Epithelial cell of prostate (primary cell): ENCODE results near the gene OR4M1.
"Not testable (repeated sequence)": the region's sequence is repeated elsewhere in the genome, so short reads cannot be mapped to it uniquely, and the experiment has no call there.

ENCODE experiments used
- DNase-seq: peaks from one replicate; pipeline ENCODE4 v3.0.0-alpha.2; 2011; ENCODE audit warnings: low read depth, low spot score
- H3K27ac ChIP-seq: fragments of 450-650 bp; 2 replicates; pipeline ENCODE4 v1.5.1; 2017; ENCODE audit warnings: mild to moderate bottlenecking

The OR4M1 gene

DNA sequence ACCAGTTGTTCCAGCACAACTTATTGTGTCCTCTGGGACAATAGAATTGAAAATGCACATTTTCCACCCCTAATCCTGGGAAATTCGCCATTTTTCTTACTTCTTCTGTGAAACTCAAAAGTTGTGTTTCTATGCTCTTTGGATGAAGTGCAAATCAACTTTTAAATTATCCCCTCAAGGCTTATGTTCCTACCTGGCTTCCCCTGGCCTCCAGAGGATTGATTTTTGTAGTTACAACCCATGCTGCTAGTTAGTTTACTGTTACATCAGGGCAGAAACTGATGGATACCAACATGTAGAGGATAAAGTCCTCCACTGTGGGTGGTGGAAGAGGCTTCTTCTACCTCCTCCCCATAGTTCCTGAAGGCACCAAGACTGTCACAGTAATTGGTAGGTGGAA is at the start of gene OR4M1:
Gene OR4M1, plus strand, starts transcription at position 301 of the 400 bp plus-strand sequence. CDS start 6,819 bp downstream, outside the sequence.
- H3K27ac ChIP-seq, DNase-seq: not testable (repeated sequence)

GRCh38 chr14:19729359-19729758 is 43.9 kb upstream of the OR4M1 start:
- H3K27ac ChIP-seq: no peak overlapping the region
- DNase-seq: no peak

- H3K27ac ChIP-seq: no peak overlapping the region
- no peak for DNase-seq
Observed at GRCh38 chr14:19729763-19730162, 43.5 kb upstream of the OR4M1 start.

DNA sequence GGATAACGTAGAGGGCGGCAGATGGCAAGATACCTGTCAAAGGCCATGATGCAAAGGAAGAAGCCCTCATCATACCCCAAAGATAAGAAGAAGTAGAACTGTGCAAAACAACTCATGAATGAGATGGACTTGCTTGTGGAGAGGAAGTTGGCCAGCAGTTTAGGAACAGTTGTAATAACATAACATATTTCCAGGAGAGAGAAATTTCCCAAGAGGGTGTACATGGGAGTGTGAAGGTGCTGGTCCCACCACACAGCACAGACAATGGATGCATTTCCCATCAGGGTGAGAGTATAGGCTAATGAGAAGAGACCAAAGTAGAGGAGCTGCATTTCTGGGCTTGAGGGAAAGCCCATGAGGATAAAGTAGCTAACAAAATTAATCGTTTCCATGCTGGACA is 39.4 kb upstream of the OR4M1 start:
- DNase-seq, H3K27ac ChIP-seq: not testable (repeated sequence)

GRCh38 chr14:19743256-19743655 is 30.0 kb upstream of the OR4M1 start, which contains the start of gene OR4Q3:
OR4Q3 (plus strand) TSS chr14:19743571.
- H3K27ac ChIP-seq: no peak within 1 kb of the TSS
- DNase-seq: no peak

GRCh38 chr14:19752316-19752715 is 21.0 kb upstream of the OR4M1 start:
- not testable (repeated sequence) for DNase-seq, H3K27ac ChIP-seq

GRCh38 chr14:19754172-19754571 is 19.1 kb upstream of the OR4M1 start:
- no peak overlapping the region for H3K27ac ChIP-seq
- no peak for DNase-seq

DNA sequence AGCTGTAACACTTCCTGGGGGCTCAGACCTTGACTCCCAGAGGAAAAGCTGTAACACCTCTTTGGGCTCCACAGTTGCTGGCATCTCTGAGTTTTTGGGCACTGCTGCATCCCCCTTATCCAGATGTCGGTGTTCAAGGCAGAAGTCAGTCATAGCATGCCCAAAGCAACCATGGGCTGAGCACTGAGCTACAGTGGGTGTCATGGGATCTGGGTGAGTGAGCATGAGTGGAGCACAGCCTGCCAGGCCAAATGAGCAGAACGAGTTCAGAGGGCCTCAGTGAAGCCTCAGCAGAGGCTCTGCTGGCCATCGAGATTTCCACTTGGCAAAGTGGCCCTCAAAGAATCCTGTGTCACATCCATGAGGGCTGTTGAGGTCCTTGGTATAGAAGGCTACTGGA is 1.8 kb upstream of the OR4M1 start:
- H3K27ac ChIP-seq, DNase-seq: not testable (repeated sequence)

GRCh38 chr14:19771895-19772430 is 1.3 kb upstream of the OR4M1 start:
- H3K27ac ChIP-seq: no peak overlapping the region
- no peak for DNase-seq

GRCh38 chr14:19772454-19772853 is 850 bp upstream of the OR4M1 start:
- not testable (repeated sequence) for H3K27ac ChIP-seq

DNA sequence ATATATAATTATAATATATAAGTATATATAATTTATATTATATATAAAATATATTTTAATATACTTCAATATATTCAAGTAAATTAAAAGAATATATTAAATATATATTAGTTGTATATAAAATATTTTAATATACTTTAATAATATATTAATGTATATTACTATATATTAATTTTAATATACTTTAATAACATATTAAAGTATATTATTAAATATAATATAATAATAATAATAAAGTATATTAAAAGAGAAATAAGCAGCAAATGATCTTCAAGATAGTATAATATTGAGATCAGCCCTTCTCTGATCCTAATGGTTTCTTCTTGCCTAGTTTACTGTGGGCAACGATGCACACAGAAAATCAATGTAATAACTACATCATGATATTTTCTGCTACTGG is 2.3 kb downstream of the OR4M1 start:
- DNase-seq: no peak
- H3K27ac ChIP-seq: no peak overlapping the region

More at GRCh38 chr14:19772454-19772853, 850 bp upstream of the OR4M1 start:
- not testable (repeated sequence) for DNase-seq

GRCh38 chr14:19785848-19786247 is 12.5 kb downstream of the OR4M1 start:
- H3K27ac ChIP-seq, DNase-seq: not testable (repeated sequence)

DNA sequence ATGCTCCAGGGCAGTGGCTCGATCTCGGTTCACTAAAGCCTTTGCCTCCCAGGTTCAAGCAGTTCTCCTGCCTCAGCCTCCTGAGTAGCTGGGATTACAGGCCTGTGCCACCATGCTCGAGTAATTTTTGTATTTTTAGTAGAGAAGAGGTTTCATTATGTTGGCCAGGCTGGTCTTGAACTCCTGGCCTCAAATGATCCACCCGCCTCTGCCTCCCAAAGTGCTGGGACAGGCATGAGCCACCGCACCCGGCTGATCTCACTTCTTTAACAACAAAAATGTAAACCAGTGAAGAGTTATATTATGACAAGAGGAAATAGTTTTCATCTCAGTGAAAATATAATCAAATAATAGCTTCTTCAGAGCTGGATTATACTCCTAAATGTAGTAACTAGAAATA is 14.0 kb downstream of the OR4M1 start:
- not testable (repeated sequence) for H3K27ac ChIP-seq, DNase-seq

- not testable (repeated sequence) for DNase-seq, H3K27ac ChIP-seq
Observed at GRCh38 chr14:19788150-19788549, 14.8 kb downstream of the OR4M1 start.

GRCh38 chr14:19796520-19797108 is 23.3 kb downstream of the OR4M1 start:
- not testable (repeated sequence) for H3K27ac ChIP-seq, DNase-seq

GRCh38 chr14:19799880-19800279 is 26.6 kb downstream of the OR4M1 start:
- no peak overlapping the region for H3K27ac ChIP-seq
- DNase-seq: no peak

DNA sequence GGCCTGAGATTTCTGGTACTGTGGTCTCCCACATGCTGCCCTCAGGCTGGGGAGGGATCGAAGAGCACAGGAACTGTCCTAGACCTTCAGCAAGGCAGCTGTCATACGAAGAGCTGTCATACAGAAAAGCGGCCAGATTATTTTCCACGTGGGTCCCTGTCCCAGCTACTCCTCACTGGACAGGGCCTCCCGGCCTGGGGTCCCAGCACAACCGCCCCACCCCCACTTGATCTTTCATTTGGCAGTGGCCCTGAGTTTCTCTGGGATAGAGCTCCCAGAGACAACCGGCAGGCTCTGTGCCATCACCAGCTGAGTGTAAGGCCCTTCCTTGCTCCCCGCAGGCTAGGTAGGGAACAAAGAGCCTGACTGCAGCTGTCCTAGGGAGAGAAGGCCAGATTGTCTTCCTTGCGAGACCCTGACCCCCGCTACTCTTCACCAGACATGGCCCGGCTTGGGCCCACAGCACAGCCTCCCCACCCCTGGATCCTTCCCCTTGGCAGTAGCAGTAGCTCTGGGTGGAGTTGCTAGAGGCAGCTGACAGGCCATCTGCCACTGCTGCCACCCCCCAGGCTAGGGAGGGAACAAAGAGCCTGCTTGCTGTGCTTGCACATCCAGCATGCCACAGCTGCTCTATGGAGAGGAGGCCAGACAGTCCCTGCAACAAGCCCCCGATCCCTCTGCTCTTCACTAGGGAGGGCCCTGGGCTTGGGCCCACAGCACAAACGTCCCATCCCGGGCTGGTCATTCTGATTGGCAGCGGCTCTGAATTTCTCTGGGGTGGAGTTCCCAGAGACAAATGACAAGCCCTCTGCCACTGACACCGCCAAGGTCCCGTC is 27.2 kb downstream of the OR4M1 start:
- no peak overlapping the region for H3K27ac ChIP-seq
- DNase-seq: no peak

DNA sequence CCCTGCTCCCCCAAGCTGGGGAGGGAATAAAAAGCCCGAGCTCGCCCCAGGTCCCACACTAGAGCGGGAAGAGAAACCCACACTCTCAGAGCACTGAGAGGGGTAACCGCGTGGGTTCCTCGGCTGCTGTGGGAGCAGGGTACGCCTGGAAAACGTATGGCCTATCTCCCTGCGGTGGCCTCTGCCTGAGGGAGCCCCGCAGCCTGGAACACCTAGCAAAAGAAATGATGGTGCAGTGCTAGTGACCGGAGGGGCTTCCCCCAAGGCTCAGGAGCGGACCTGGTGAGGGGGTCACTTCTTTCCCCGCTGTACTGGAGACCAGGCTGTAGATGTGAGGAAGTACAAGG is 27.8 kb downstream of the OR4M1 start:
- no peak overlapping the region for H3K27ac ChIP-seq
- DNase-seq: no peak

DNA sequence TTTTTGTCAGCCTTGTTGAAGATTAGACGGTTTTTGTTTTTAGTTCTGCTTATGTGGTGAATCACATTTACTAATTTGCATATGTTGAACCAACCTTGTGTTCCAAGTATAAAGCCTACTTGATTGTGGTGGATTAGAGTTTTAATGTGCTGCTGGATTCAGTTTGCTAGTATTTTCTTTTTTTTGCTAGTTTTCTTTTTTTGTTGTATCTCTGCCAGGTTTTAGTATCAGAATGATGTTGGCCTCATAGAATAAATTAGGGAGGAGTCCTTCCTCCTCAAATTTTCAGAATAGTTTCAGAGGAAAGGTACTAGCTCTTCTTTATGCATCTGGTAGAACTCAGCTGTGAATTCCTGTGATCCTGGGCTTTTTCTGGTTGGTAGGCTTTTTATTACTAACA is 30.2 kb downstream of the OR4M1 start, which contains the start of gene OR4N2:
Gene OR4N2, plus strand, starts transcription at position 301 of the 400 bp plus-strand sequence. CDS start 23,679 bp downstream, outside the sequence.
- not testable (repeated sequence) for H3K27ac ChIP-seq, DNase-seq

GRCh38 chr14:19813171-19813920 is 40.0 kb downstream of the OR4M1 start:
- not testable (repeated sequence) for H3K27ac ChIP-seq, DNase-seq
